Hepatocyte (in vitro differentiated cells): ENCODE measurements around the gene ABHD2. TPM values are rescaled to one million over a fixed set of nuclear protein-coding genes. Genes with fewer than 3 reads are reported as not detected.

Source experiments
- DNase-seq: peaks from one replicate; pipeline ENCODE4 v3.0.0-alpha.2; 2016; ENCODE audit warnings: low spot score
- H2AFZ ChIP-seq: fragments of 200-600 bp; sonication (generic); 2 replicates; pipeline ENCODE4 v1.6.0; 2016; ENCODE audit warnings: antibody characterized with exemption, mild to moderate bottlenecking
- H3K27ac ChIP-seq: fragments of 200-600 bp; sonication (generic); 2 replicates; pipeline ENCODE4 v1.5.1; 2016; ENCODE audit warnings: mild to moderate bottlenecking
- H3K27me3 ChIP-seq: fragments of 200-600 bp; sonication (generic); 2 replicates; pipeline ENCODE4 v1.6.1; 2016
- H3K36me3 ChIP-seq: fragments of 200-600 bp; sonication (generic); replicated peaks from 2 replicates; pipeline ENCODE4 v1.5.1; 2016; ENCODE audit warnings: low read depth; ENCODE audit not compliant: insufficient read depth
- H3K4me1 ChIP-seq: fragments of 200-600 bp; sonication (generic); 2 replicates; pipeline ENCODE4 v1.5.1; 2016; ENCODE audit warnings: mild to moderate bottlenecking, moderate library complexity; ENCODE audit not compliant: insufficient read depth
- H3K4me2 ChIP-seq: fragments of 200-600 bp; sonication (generic); 2 replicates; pipeline ENCODE4 v1.6.0; 2016
- H3K4me3 ChIP-seq: fragments of 200-600 bp; sonication (generic); 2 replicates; pipeline ENCODE4 v1.5.1; 2016; ENCODE audit warnings: mild to moderate bottlenecking
- H3K79me2 ChIP-seq: fragments of 200-600 bp; sonication (generic); 2 replicates; pipeline ENCODE4 v1.6.0; 2017; ENCODE audit warnings: mild to moderate bottlenecking
- H3K9me2 ChIP-seq: fragments of 200-600 bp; sonication (generic); replicated peaks from 2 replicates; pipeline ENCODE4 v1.6.0; 2017; ENCODE audit warnings: mild to moderate bottlenecking; ENCODE audit not compliant: insufficient read depth
- H3K9me3 ChIP-seq: fragments of 200-600 bp; sonication (generic); 2 replicates; pipeline ENCODE4 v1.5.1; 2016; ENCODE audit warnings: low read depth, mild to moderate bottlenecking
- H4K20me1 ChIP-seq: fragments of 200-600 bp; sonication (generic); 2 replicates; pipeline ENCODE4 v1.6.0; 2016; ENCODE audit warnings: mild to moderate bottlenecking; ENCODE audit not compliant: insufficient read depth, poor library complexity, severe bottlenecking
- CTCF ChIP-seq: fragments of 200-600 bp; sonication (generic); IDR thresholded peaks from 2 replicates; pipeline ENCODE4 v1.5.1; 2016; ENCODE audit warnings: antibody characterized with exemption, mild to moderate bottlenecking; ENCODE audit not compliant: poor library complexity
- EZH2 ChIP-seq: fragments of 200-600 bp; sonication (generic); IDR thresholded peaks from 2 replicates; pipeline ENCODE4 v1.6.1; 2016; ENCODE audit warnings: antibody characterized with exemption, mild to moderate bottlenecking, borderline replicate concordance
- EZH2phosphoT487 ChIP-seq: fragments of 200-600 bp; sonication (generic); IDR thresholded peaks from one replicate; pipeline ENCODE4 v1.6.1; 2018; ENCODE audit warnings: antibody characterized with exemption, mild to moderate bottlenecking, low read depth, moderate library complexity; ENCODE audit not compliant: unreplicated experiment, severe bottlenecking
- WGBS: methylation state at CpG from one replicate; pipeline ENCODE4 v1.1.6; 2016; ENCODE audit warnings: low lambda C conversion rate; ENCODE audit errors: missing lambda C conversion rate; 5-methylcytosine and 5-hydroxymethylcytosine counted together
- polyA plus RNA-seq: library from polyadenylated mRNA; unstranded; fragments of >200 nt; fragmentation: Nextera tagmentation; extraction: Ambion mirVana; gene quantifications from 2 replicates; pipeline ENCODE4 v1.2.1, GENCODE V29; 2016
- total RNA-seq: library from RNA; depleted of rRNA; stranded (reverse); fragments of >200 nt; gene quantifications from 2 replicates; pipeline ENCODE4 v1.2.3, GENCODE V29; 2014

Gene ABHD2
- total and polyA plus RNA-seq, 2 experiments from 2014 or later: 11.7 to 59.7 TPM

GRCh38 chr15:89225588-89225987 lies 137.3 kb downstream of the ABHD2 start:
- Histone ChIP-seq H3K79me2 (no peaks in the 10 kb centered on the region), H3K36me3 (no peaks in the 10 kb centered on the region), H3K9me2 (no peaks in the 10 kb centered on the region), H4K20me1 (no peaks in the 10 kb centered on the region), H3K9me3 (no peaks in the 10 kb centered on the region), H3K27ac (no peak overlapping the region), H3K27me3 (no peaks in the 10 kb centered on the region), H3K4me3 (no peak overlapping the region), H3K4me1 (no peaks in the 10 kb centered on the region), H3K4me2 (no peak overlapping the region), H2AFZ (no peak overlapping the region)
- DNase-seq: no peak
- WGBS: 90% methylated on average over 5 of the region's 5 CpGs
- no peak for TF ChIP-seq EZH2phosphoT487
- TF ChIP-seq CTCF: no peak
- TF ChIP-seq EZH2: no peak

- no peak overlapping the region for H3K4me3 ChIP-seq
- H3K9me3 ChIP-seq: no peaks in the 10 kb centered on the region
- H3K27me3 ChIP-seq: no peaks in the 10 kb centered on the region
- H3K9me2 ChIP-seq: no peaks in the 10 kb centered on the region
- H3K4me1 ChIP-seq: no peaks in the 10 kb centered on the region
- no peak overlapping the region for H3K4me2 ChIP-seq
- H3K27ac ChIP-seq: no peak overlapping the region
- H3K36me3 ChIP-seq: no peaks in the 10 kb centered on the region
- DNase-seq: no peak
- TF ChIP-seq EZH2phosphoT487: no peak
- no peak for TF ChIP-seq EZH2
- TF ChIP-seq CTCF: no peak
- H3K79me2 ChIP-seq: no peaks in the 10 kb centered on the region
- WGBS: 86% methylated on average over 14 of the region's 14 CpGs
- H2AFZ ChIP-seq: no peak overlapping the region
- no peaks in the 10 kb centered on the region for H4K20me1 ChIP-seq
Measured at GRCh38 chr15:89226359-89227221, 138.3 kb downstream of the ABHD2 start.

- Histone ChIP-seq H3K9me3 (no peaks in the 10 kb centered on the region), H3K27me3 (no peaks in the 10 kb centered on the region), H3K9me2 (no peaks in the 10 kb centered on the region), H3K4me1 (no peaks in the 10 kb centered on the region), H3K4me2 (no peak overlapping the region), H3K79me2 (no peaks in the 10 kb centered on the region), H2AFZ (no peak overlapping the region), H3K4me3 (no peak overlapping the region), H4K20me1 (no peaks in the 10 kb centered on the region), H3K27ac (no peak overlapping the region), H3K36me3 (no peaks in the 10 kb centered on the region)
- DNase-seq: no peak
- 76% methylated on average over 7 of the region's 7 CpGs for WGBS
- TF ChIP-seq EZH2phosphoT487 (no peak), CTCF (no peak), EZH2 (no peak)
Measured at GRCh38 chr15:89227425-89227824, 139.2 kb downstream of the ABHD2 start.
